ENCODE measurements around the gene DPP9. TPM values are rescaled to one million over a fixed set of nuclear protein-coding genes. Genes with fewer than 3 reads are reported as not detected.

DPP9 gene
- total RNA-seq, 4 donors from 2014 or later, result 35.0 to 82.1 (median 42.0) TPM

- ATAC-seq, result peak; percentile 63
- 23 to 39% methylated on average over 4 to 5 of the region's 14 CpGs for WGBS, 2 donors (ENCODE audit: low coverage in 1 of 2)
Measured at GRCh38 chr19:4633140-4633967, 90.3 kb downstream of the DPP9 start.

More at GRCh38 chr19:4633140-4633967, 90.3 kb downstream of the DPP9 start:
- no peak overlapping the region for H3K4me3 ChIP-seq
- peaks cover 0 to 28% (median 12%) of the 10 kb centered on the region in 3 donors for H3K4me1 ChIP-seq
- no peaks in the 10 kb centered on the region for H3K9me3 ChIP-seq
- TF ChIP-seq, protein P1, sequence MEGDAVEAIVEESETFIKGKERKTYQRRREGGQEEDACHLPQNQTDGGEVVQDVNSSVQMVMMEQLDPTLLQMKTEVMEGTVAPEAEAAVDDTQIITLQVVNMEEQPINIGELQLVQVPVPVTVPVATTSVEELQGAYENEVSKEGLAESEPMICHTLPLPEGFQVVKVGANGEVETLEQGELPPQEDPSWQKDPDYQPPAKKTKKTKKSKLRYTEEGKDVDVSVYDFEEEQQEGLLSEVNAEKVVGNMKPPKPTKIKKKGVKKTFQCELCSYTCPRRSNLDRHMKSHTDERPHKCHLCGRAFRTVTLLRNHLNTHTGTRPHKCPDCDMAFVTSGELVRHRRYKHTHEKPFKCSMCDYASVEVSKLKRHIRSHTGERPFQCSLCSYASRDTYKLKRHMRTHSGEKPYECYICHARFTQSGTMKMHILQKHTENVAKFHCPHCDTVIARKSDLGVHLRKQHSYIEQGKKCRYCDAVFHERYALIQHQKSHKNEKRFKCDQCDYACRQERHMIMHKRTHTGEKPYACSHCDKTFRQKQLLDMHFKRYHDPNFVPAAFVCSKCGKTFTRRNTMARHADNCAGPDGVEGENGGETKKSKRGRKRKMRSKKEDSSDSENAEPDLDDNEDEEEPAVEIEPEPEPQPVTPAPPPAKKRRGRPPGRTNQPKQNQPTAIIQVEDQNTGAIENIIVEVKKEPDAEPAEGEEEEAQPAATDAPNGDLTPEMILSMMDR (IDR thresholded peaks at IDR 0.05), result peak in 3 of 4 experiments; percentile 57 to 68 (median 61)
- no peak for TF ChIP-seq POLR2A (IDR thresholded peaks at IDR 0.05)
- no peak for TF ChIP-seq EP300 (IDR thresholded peaks at IDR 0.05)
- no peak for TF ChIP-seq POLR2AphosphoS5 (IDR thresholded peaks at IDR 0.05)
- no peak overlapping the region for H3K27ac ChIP-seq
- H3K36me3 ChIP-seq, result no peaks in the 10 kb centered on the region
- peaks cover 14% of the 10 kb centered on the region for H3K27me3 ChIP-seq

Small RNA genes within 50 kb of the gene (small RNA-seq; reads per million reads assigned to genes)
- gene MIR7-3, result 0 to 0.49 (median 0) reads per million in 4 donors

Other genes starting within 250 kb of the DPP9 start
- gene PLIN4, start 205.4 kb downstream of the DPP9 start, total RNA-seq, result 100 to 1,000 TPM in 1 of 4 donors, 10 to 100 TPM in 3; 66.0 to 145 (median 87.5) TPM
- 10 to 100 TPM in 2 of 4 donors, 1 to 10 TPM in 1, under 1 TPM in 1; 0.49 to 24.3 (median 11.2) TPM for gene PLIN5, start 188.6 kb downstream of the DPP9 start, total RNA-seq
- gene LRG1, start 183.8 kb downstream of the DPP9 start, total RNA-seq, result 1 to 10 TPM in 2 of 4 donors, not detected in 2; 2.1 to 8.5 TPM
- 10 to 100 TPM in 1 of 4 donors, 1 to 10 TPM in 3; 2.0 to 12.4 (median 7.3) TPM for gene SEMA6B, start 164.2 kb downstream of the DPP9 start, total RNA-seq
- 10 to 100 TPM in 1 of 4 donors, 1 to 10 TPM in 3; 5.8 to 16.4 (median 7.0) TPM for gene TNFAIP8L1, start 84.3 kb downstream of the DPP9 start, total RNA-seq
- 10 to 100 TPM; 20.5 to 44.6 (median 30.1) TPM for gene MYDGF, start 53.5 kb downstream of the DPP9 start, total RNA-seq
- 10 to 100 TPM; 14.1 to 23.9 (median 15.3) TPM for gene FEM1A, start 67.9 kb upstream of the DPP9 start, total RNA-seq
- gene TICAM1, start 107.9 kb upstream of the DPP9 start, total RNA-seq, result 1 to 10 TPM; 3.6 to 7.9 (median 5.1) TPM
- 10 to 100 TPM; 18.5 to 66.3 (median 34.7) TPM for gene PLIN3, start 143.8 kb upstream of the DPP9 start, total RNA-seq
- 1 to 10 TPM in 1 of 4 donors, not detected in 3; 1.1 TPM for gene ARRDC5, start 179.1 kb upstream of the DPP9 start, total RNA-seq
- gene UHRF1, start 185.7 kb upstream of the DPP9 start, total RNA-seq, result 1 to 10 TPM in 1 of 4 donors, under 1 TPM in 3; 0.58 to 1.4 (median 0.73) TPM
- gene KDM4B, start 245.3 kb upstream of the DPP9 start, total RNA-seq, result 10 to 100 TPM; 29.2 to 43.8 (median 38.7) TPM

Data from gastroesophageal sphincter (tissue), 4 donors.